Esophagus squamous epithelium (tissue), 5 donors: ENCODE measurements around the gene KRT8. TPM values are rescaled to one million over a fixed set of nuclear protein-coding genes. Genes with fewer than 3 reads are reported as not detected.

Source experiments
- DNase-seq: peaks from one replicate; lab custom pipeline; 2025; lab: John Stamatoyannopoulos, UW
- H3K27ac ChIP-seq, 4 donors: fragments of 200-600 bp; sonication (generic); one replicate each; pipeline ENCODE4 v1.5.1; 2016 to 2019; ENCODE audit warnings: mild to moderate bottlenecking in 1 of 4
- H3K27me3 ChIP-seq, 4 donors: fragments of 200-600 bp; sonication (generic); 1 replicate in 3 of 4; 2 replicates in 1 of 4; pipeline versions ENCODE4 v1.5.1 to v1.6.0; 2017 to 2021; ENCODE audit warnings: antibody characterized with exemption in 1 of 4
- H3K36me3 ChIP-seq, 3 donors: fragments of 200-600 bp; sonication (generic); one replicate each; pipeline ENCODE4 v1.5.1; 2016 to 2019
- H3K4me1 ChIP-seq, 3 donors: fragments of 200-600 bp; sonication (generic); one replicate each; pipeline ENCODE4 v1.5.1; 2017 to 2019
- H3K4me3 ChIP-seq, 4 donors: fragments of 200-600 bp; sonication (generic); 1 replicate in 3 of 4; 2 replicates in 1 of 4; pipeline ENCODE4 v1.5.1; 2016 to 2019; ENCODE audit warnings: mild to moderate bottlenecking in 2 of 4, moderate library complexity in 1 of 4
- H3K9me3 ChIP-seq, 3 donors: fragments of 200-600 bp; sonication (generic); one replicate each; pipeline ENCODE4 v1.5.1; 2016 to 2019
- CTCF ChIP-seq, 6 experiments: fragments of 450-650 bp in 4 of 6; fragments of 200-600 bp in 2 of 6; sonication (generic) in 2 of 6; IDR thresholded peaks; one replicate each; pipeline ENCODE4 v1.5.1; 2016 to 2019; ENCODE audit warnings: antibody characterized with exemption in 6 of 6, mild to moderate bottlenecking in 4 of 6, moderate library complexity in 4 of 6
- POLR2A ChIP-seq, 4 donors: fragments of 450-650 bp; IDR thresholded peaks; one replicate each; pipeline ENCODE4 v1.6.1; 2017; ENCODE audit warnings: antibody characterized with exemption in 4 of 4, mild to moderate bottlenecking in 4 of 4, moderate library complexity in 3 of 4
- WGBS, 2 donors: methylation state at CpG; one replicate each; pipeline ENCODE4 v1.1.5; 2018; 5-methylcytosine and 5-hydroxymethylcytosine counted together
- intact Hi-C: fragments of 100-400 bp; cut with DNase I; formaldehyde crosslinking; loops from one replicate; pipeline ENCODE4 v1.15.0; 2022
- total RNA-seq, 4 donors: library from RNA; depleted of rRNA; stranded (reverse); fragments of >200 nt; gene quantifications; one replicate each; pipeline ENCODE4 v1.1.0, GENCODE V29; 2016
- donor health status: DM: yes; HTN: yes; CAD: no.

Gene KRT8
- total RNA-seq, 4 donors from 2014 or later: 27.2 to 50.2 (median 38.2) TPM

GRCh38 chr12:52848661-52849255 is 56.1 kb downstream of the KRT8 start, which contains the start of gene KRT78:
TSS of gene KRT78 (minus strand) at chr12:52848994. CDS start at chr12:52848930, 64 bp downstream.
- Histone ChIP-seq H3K4me3 (peak within 1 kb of the TSS in 2 of 4 donors; percentile 23 to 29), H3K27me3 (peaks cover 0 to 5% (median 0%) of the 10 kb centered on the region in 4 donors), H3K27ac (peak within 1 kb of the TSS; percentile 49 to 83 (median 73)), H3K36me3 (no peaks in the 10 kb centered on the region), H3K9me3 (no peaks in the 10 kb centered on the region), H3K4me1 (peaks cover 3 to 47% (median 7%) of the 10 kb centered on the region in 3 donors)
- WGBS, 2 donors: 44 to 75% methylated on average over 3 to 6 of the region's 16 CpGs
- DNase-seq: no peak
- intact Hi-C loops: no loop called here
- TF ChIP-seq CTCF (IDR thresholded peaks at IDR 0.05): no peak
- TF ChIP-seq POLR2A (IDR thresholded peaks at IDR 0.05): no peak

- Histone ChIP-seq H3K9me3 (no peaks in the 10 kb centered on the region), H3K4me1 (peaks cover 3 to 40% (median 7%) of the 10 kb centered on the region in 3 donors), H3K36me3 (no peaks in the 10 kb centered on the region), H3K27ac (peak overlapping the region; percentile 49 to 83 (median 73)), H3K27me3 (peaks cover 0 to 5% (median 0%) of the 10 kb centered on the region in 4 donors), H3K4me3 (peak overlapping the region in 2 of 4 donors; percentile 23 to 29)
- TF ChIP-seq POLR2A (IDR thresholded peaks at IDR 0.05) (no peak), CTCF (IDR thresholded peaks at IDR 0.05) (no peak)
- intact Hi-C loops: no loop called here
- DNase-seq: no peak
- 57 to 65% methylated on average over 5 to 8 of the region's 12 CpGs for WGBS, 2 donors
These were observed 57.4 kb downstream of the KRT8 start for GRCh38 chr12:52847335-52848102.

Other genes with a start within 250 kb of the KRT8 start
- 10 to 100 TPM in 1 of 4 donors, 1 to 10 TPM in 2, under 1 TPM in 1; 0.19 to 43.7 (median 2.4) TPM for gene KRT1, start 224.7 kb downstream of the KRT8 start, total RNA-seq
- gene KRT77, start 201.6 kb downstream of the KRT8 start, total RNA-seq: not detected
- not detected for gene KRT76, start 127.7 kb downstream of the KRT8 start, total RNA-seq
- gene KRT3, start 109.0 kb downstream of the KRT8 start, total RNA-seq: 1 to 10 TPM in 2 of 4 donors, under 1 TPM in 2; 0.57 to 1.6 (median 0.86) TPM
- over 10,000 TPM in 2 of 4 donors, 1,000 to 10,000 TPM in 2; 3,147 to 27,876 (median 8,563) TPM for gene KRT4, start 91.0 kb downstream of the KRT8 start, total RNA-seq
- 1 to 10 TPM in 1 of 4 donors, not detected in 3; 1.8 TPM for gene KRT79, start 70.8 kb downstream of the KRT8 start, total RNA-seq
- gene KRT78, start 56.1 kb downstream of the KRT8 start, total RNA-seq: 100 to 1,000 TPM; 194 to 481 (median 307) TPM
- 100 to 1,000 TPM; 141 to 169 (median 153) TPM for gene KRT18, start 44.0 kb upstream of the KRT8 start, total RNA-seq
- gene EIF4B, start 101.4 kb upstream of the KRT8 start, total RNA-seq: 100 to 1,000 TPM; 225 to 571 (median 372) TPM
- 10 to 100 TPM; 10.8 to 82.0 (median 20.8) TPM for gene TNS2, start 145.0 kb upstream of the KRT8 start, total RNA-seq
- 10 to 100 TPM; 28.2 to 41.4 (median 29.2) TPM for gene SPRYD3, start 174.3 kb upstream of the KRT8 start, total RNA-seq
- gene IGFBP6, start 192.6 kb upstream of the KRT8 start, total RNA-seq: 100 to 1,000 TPM in 2 of 4 donors, 10 to 100 TPM in 2; 34.5 to 506 (median 94.0) TPM
- not detected for gene SOAT2, start 198.4 kb upstream of the KRT8 start, total RNA-seq